Stimulated activated CD4-positive, alpha-beta T cell treated with anti-CD3 and anti-CD28 coated beads, Interleukin-4, amount 100 ng/mL, for 24 hours (primary cell): ENCODE measurements around the gene NPW.

Experiments used
- DNase-seq: peaks from one replicate; pipeline ENCODE4 v3.0.0-alpha.2; 2020

The NPW gene

DNA sequence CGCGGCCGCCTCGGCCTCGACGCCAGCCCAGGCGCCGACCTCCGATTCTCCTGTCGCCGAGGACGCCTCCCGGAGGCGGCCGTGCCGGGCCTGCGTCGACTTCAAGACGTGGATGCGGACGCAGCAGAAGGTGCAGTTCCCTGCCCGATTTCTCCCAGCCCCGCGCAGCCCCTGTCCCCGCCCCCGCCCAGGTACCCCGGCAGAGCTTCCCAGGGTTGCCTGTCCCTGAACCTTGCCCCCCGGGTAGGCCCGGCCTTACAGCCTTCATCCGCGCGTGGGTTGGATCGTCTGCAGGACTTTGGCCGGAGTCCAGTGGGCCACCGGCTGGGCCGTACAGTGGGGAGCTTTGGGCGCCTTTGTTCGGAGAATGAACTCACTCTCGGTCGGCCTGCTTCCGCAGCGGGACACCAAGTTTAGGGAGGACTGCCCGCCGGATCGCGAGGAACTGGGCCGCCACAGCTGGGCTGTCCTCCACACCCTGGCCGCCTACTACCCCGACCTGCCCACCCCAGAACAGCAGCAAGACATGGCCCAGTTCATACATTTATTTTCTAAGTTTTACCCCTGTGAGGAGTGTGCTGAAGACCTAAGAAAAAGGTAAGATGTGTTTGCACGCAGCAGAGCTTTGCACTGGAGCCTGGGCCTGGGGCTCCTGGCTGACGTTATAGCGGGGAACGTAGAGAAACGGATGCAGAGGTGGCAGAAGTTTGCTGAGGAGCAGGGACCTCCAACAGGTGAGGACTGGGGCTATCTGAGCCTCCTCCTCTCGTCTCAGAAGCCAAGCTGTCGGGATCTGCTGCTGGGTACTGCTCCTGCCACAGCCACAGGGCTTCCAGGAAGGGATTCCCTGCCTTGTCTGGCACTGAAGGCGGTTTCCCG, 35.0 kb upstream of the NPW start:
- peak; percentile 32 for DNase-seq

DNA sequence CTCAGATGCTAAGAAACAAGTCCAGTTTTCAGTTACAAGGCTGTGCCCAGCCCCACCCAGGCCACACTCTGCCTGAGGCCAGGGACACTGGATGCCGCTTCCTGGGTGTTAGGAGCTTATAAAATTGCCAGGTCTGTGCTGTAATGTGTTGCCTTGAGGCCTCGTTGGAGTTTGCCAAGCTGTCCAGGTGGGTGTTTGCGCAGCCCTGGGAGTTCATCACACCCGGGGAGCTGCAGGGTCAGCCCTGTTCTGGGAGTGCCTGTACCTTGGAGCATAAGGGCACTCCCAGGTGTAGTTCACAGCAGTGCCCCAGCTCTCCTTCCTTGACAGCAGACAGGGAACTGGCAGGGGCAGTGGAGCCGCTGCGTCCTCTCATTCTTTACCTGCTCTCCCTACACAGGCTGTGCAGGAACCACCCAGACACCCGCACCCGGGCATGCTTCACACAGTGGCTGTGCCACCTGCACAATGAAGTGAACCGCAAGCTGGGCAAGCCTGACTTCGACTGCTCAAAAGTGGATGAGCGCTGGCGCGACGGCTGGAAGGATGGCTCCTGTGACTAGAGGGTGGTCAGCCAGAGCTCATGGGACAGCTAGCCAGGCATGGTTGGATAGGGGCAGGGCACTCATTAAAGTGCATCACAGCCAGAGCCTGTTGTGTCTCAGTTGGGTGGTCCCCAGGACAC, 34.0 kb upstream of the NPW start:
- no peak for DNase-seq

DNA sequence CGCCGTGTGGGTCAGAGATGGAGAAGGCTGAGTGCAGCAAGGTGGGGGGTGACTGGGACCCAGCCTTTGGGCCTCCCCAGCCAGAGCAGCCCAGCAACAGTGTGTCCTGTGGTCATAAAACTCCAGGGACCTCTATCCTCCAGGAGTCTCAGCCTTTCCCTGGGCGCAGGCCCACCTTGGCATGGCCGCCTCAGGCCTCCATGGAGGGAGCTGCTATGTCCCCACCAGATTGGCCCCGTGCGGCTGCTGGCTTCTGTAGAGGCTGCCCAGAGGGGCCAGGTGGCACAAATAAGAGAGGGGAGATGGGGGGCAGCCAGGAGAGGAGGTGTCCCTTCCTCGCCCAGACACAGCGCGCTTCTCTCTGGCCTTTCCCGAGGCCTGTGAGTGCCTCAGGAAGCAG, 32.4 kb upstream of the NPW start:
- DNase-seq = no peak

DNA sequence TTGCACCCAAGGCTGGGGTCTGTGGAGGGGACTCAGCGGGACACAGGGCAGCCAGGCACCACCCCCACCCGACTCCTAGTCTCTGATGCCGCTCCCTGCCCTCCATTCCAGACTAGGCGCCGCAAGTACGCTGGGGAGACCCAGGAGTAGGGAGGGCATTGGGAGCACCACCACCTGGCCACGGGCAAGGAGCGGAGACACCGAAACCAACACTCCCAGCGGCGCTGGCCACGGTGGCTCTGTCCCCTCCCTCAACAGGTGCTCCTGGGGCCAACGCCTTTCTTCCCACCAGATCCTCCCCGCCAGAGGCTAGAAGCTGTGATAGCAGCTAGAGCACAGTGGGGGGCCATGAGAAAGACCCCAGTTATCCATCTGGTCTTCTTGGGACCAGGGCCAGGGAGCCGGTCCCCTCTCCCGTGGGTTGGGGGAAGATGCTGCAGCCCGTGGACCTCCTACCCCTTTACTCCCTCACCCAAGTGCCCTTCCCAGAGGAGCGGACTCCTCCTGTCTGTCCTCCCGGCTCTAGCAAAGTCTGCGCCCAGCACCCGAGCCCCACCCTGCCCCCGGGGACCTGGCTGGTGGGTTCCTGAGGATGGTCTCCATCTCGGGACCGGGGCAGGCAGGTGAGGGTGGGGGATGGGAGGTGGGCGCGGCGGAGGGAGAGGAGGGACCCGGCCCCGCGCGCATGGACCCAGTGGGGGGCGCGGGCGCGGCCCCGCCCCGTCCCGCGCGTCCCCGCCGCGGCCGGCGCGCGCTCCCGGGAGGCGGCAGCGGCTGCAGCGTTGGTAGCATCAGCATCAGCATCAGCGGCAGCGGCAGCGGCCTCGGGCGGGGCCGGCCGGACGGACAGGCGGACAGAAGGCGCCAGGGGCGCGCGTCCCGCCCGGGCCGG, 30.1 kb upstream of the NPW start, which contains the start of gene SYNGR3:
Gene SYNGR3, plus strand, starts transcription at position 762 of the 892 bp plus-strand sequence. CDS start 133 bp downstream, outside the sequence.
- DNase-seq = no peak

DNA sequence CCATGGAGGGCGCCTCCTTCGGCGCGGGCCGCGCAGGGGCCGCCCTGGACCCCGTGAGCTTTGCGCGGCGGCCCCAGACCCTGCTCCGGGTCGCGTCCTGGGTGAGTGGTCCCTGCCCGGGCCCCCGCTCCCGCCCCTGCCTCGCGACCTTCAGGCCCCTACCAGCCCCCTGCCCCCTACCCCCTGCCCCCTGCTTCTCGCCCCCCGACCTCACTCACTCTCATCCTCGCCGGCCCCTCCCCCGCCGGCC, 29.6 kb upstream of the NPW start:
- no peak for DNase-seq

DNA sequence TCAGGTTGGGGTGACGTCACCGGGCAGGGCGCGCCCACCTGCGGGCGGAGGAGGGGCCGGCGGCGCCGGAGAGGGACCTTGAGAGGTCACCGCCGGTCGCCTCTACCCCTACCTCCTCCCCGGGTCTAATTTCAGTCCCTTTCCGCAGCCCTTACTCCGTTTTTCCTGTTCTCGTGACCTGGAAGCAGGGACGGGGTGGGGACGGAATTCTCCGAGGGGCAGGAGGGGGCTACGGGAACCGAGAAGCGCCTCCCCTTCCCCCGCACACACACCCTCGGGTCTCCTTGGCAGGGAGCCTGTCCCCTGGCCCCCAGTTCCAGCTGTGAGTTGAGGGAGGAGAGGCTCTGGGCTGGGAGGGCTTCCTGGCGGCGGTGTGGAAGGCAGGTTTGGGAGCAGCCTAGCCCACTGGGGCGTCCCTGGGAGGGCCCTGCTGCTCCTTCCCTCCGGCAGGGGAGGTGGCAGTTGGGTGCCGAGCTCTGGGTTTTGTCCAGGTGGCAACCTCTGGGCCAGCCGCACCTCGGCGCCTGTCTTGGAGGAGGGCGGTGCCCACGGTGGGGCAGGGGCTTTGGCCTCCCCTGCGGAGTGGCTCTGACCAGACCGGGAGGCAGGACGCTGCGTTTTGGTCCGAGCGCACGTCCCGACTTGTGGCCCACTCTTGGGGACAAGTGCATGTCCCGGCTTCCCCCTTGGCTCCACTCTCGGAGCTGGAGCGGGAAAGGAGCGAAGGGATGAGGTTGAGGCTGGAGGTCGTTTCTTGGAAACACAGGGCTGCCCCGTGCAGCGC, 29.0 kb upstream of the NPW start:
- no peak for DNase-seq

DNA sequence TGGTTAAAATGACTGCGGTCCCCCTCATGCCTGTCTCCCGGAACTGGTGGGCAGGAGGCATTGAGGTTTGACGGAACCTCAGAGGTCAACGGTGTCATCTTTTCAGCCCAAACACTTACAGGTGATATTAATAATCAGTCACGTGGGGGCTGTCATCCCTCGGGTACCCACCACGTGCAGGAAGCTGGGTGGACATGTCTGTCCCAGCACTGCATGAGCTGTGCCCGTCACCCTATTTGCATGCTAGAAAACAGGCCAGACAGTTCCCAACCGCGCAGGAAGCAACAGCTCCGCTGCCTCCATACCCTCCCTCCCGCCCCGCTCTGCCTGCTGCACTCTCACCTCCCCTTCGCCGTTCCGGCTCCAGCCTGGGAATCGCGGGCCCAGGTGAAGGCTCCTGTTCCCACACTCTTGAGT, 28.4 kb upstream of the NPW start:
- peak; percentile 43 for DNase-seq

DNA sequence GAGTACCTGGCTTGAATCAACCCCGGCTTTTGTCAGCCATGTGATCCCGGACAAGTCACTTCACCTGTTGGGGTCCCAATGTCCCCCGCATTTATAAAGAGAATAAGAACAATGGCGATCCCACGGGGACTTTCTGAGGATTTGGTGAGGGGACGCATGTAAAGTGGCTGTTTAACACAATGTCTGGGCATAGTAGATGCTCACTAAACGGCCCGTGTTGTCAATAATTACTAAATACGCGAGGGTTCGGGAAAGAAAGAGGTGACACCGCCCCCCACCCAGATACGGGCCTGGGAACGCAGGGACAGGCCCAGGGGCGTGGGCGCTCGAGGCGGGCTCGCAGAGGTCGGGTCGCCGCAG, 28.0 kb upstream of the NPW start:
- DNase-seq = no peak

DNA sequence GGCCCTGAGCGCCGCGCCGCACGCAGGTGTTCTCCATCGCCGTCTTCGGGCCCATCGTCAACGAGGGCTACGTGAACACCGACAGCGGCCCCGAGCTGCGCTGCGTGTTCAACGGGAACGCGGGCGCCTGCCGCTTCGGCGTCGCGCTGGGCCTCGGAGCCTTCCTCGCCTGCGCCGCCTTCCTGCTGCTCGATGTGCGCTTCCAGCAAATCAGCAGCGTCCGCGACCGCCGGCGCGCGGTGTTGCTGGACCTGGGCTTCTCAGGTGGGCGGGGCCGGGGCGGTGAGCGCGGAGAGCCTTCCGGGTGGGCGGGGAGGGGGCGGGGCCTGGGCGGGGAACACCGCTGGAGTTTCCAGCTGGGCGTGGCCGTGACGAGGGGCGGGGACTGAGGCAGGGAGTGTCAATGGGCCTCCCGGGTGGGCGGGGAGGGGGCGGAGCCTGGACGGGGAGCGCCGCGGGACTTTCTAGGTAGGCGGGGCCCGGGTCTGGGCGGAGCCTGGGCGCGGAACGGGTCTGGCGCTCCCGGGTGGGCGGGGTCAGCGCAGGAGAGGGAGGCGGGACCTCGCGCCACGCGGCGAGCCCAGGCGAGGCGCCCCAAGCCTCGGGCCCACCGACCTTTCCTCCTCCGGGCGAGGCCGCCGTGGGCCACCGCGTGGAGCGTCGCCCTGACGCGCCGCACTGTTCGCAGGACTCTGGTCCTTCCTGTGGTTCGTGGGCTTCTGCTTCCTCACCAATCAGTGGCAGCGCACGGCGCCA, 27.5 kb upstream of the NPW start:
- peak; percentile 96 for DNase-seq

DNA sequence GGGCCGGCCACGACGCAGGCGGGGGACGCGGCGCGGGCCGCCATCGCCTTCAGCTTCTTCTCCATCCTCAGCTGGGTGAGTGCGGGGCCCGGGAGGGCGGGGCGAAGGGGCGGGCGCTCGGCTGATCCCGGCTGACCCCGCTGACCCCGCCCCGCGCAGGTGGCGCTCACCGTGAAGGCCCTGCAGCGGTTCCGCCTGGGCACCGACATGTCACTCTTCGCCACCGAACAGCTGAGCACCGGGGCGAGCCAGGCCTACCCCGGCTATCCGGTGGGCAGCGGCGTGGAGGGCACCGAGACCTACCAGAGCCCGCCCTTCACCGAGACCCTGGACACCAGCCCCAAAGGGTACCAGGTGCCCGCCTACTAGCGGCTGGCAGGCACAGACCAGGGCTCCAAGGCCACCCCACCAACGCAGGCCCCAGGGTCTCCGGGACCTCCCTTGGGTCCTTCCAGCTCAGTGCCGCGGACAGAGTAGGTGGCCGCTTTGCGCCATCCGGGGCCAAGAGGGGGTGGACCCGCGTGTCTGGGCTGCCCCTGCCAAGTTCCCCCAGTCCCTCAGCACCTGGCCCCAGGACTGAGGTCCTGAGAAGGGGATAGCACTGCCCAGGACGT, 26.8 kb upstream of the NPW start:
- no peak for DNase-seq

DNA sequence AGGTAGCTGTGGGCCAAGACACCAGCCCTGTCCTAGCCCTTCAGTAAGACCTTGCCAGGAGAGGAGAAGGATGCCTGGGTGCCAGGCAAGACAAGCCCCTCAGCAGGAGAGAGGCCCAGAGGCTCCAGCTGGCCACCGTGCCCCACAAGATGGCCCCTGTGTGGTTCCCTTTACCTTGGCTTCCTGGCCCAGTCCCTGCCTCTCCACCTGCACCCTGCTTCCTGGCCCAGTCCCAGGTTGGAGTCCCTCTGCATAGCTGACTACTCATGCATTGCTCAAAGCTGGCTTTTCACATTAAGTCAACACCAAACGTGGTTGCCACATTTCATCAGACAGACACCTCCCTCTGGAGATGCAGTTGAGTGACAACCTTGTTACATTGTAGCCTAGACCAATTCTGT, 25.9 kb upstream of the NPW start:
- DNase-seq = no peak

DNA sequence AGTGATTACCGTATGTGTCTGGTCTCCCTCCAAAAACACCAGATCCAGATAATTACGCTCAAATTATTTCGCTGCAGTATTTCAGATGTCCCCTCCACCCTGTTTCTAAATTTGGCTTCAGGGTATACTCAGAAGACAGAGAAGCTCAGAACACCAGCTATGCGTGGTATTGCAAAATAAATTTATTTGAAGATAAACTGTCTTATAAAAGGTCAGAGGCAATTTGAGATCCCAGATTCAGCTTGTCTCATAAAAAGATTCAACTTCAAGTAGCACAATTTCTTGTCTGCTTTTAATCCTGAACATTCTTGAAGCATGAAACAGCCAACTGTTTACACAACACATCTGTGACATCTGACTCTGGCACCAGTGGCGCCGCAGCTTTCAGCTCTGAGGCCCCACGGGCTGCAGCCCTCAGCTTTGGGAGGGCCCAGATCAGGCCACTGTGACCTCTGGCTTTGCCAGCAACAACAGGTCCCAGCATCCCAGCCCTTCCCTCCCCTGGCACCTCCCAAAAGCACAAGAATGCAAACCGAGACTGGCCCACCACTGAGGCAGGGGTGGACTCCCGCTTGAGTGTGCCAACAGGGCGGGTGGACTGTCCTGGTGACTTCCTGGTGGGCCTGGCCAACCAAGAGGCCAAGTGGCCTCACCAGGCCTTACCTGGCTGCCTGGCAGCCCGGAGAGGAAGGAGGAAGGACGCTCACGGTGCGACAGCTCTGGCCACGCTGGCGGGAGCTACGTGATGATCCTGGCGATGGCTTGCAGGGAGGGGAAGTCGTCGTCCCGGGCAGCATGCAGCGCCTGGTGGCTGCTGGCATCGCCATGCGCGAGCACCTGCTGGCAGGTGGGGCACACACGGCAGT, 21.9 kb upstream of the NPW start:
- DNase-seq = no peak

DNA sequence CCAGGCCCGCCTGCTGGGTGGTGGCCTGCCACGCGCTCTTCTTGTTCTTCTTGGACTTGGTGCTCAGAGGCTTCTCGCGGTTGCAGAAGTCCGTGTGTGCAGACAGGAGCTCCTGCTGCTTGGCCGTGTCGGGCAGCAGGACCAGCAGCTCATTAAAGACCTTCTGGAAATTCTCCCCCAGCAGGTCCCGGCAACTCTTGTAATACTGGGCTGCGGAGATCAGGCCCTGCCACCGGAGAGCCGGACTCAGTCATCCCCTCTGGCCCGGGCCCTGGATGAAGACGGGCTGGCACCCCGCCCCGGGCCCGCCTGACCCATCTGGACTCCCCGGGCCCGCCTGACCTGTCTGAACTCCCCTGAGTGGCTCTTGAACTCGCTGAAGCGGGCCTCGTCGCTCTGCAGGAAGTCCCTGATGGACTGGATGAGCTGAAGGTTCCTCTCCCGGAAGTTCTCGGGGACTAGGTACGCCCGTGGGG, 21.2 kb upstream of the NPW start:
- no peak for DNase-seq

DNA sequence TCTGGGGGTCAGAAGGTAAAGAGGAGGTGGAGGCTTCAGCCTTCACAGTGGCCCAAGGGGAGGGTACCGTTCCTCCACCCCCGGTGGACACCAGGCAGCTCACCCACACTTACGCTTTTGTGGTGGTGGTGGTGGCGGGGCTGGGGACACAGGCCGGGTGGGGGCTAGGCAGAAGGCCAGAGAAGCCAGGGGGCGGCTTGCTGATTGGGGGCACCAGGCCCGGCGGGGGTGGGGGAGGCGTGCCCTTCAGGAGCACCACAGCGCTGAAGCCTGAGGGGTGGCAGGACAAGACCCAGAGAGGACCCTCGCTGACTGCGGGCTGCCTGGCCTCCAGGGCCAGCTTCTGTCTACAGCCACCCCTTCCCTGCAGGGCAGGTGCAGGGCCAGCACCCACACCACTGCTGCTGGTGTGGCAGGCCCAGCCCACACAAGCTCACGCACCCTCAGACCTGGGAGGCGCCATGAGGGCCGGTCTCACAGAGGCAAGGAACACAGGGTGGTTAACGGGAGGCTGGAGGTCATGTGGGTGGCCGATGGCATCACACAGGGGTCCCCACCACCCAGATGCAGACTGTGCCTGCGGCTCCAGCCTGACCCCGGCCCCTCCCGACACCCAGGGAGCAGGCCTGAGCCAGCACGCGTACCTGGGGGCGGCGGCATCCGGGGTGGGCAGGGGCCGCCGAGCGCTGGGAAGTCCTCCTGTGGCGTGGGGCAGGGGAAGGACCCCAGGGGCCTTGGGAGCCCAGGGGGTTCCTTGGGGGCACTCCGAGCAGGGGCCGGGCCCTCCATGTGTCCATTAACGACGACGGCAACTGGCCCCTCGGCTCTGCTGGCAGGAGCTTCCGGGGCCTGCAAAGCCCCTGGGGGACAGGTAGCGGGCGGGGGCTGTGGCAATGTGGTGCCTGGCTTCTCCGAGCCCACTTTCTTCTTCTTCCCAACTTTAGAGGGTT, 20.5 kb upstream of the NPW start:
- no peak for DNase-seq

DNA sequence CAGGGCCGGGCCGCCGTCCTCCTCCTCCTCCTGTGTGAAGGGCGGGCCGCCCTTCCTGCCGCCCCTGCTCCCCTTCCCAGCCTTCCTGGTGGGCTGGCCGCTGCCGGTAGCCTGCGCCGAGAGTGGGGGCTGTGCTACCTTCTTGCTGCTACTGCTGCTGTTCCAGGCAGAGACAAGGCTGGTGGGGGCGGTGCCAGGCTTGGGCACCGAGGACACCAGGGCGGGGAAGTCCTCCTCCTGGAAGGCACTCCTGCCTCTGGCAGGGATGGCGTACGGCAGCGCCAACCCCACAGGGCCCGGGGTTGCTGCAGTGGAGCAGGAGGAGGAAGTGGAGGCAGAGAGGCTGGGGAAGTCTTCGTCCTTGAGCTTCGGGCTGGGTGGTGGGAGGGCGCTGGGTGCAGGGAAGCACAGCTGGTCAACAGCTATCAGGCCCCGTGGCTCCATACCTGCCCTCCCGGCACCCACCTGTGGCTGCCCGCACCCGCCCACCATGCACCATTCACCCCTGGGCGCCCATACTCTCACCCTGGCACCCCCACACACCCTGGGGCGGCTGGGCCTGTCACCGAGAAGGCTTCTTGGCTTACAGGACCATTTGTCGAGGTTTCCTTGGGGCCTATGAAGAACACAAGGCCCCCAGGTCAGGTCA, 19.6 kb upstream of the NPW start:
- DNase-seq = no peak

DNA sequence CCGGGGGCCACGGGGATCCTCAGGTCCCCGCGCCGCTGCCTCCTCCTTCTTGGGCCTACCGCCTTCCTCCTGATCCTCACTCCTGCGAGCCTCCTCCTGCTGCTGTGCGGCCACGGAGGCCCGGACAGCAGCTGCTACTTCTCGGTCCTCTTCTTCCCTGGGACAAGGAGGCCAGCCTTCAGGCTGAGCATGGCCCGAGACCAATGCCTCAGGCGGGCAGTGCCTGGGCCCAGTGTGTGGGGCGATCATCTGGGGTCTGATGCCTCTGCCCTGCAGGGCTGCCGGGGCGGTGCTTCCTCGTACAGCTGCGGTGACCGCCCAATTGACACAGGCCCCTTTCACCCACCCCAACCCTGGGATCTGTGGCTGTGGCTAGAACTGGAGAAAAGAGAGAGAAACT, 18.6 kb upstream of the NPW start:
- no peak for DNase-seq

DNA sequence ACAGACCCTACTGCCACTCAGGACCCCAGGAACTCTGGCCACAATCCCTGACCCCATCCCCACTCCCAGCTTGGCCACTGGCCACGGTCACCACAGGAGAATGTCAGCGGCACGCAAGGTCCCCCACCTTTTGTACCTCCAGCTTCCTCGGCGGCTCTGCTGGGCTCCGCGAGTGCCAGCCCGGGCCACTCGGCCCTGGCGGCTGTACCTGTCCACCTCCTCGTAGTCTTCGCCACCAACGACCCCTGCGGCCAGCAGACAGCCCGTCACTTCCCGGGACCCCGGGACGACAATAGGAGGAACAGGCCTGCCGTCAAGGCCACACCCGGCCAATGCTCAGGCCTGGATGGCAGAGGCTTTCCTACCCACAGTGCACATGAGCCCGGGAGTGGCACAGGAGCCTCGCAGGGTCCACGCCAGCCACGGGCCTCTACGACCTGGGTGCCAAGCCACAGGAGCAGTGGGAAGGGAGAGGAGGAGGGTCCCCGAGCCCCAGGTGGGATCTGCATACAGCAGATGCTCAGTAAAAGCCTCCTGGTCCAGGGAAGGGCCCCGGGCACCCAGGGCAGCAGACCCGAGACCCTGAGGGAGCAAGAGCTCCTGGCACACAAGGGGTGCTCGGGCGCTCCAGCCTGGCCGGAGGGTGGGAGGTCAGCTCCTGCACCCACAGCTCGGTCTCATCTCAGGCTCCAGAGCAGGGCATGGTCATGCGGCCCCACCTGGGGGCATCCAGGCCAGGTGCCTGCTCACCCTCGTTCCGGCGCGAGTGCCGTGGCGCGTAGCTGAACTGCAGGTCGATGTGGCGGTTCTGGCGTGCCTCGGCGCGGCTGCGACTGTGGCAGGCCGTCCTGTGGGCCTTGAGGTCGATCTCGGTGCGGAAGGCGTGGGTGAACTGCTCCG, 17.9 kb upstream of the NPW start:
- no peak for DNase-seq
